Neural progenitor cell (in vitro differentiated cells): ENCODE measurements around the gene EXOG.

ENCODE experiments used
- CTCF ChIP-seq: fragments of 200-600 bp; sonication (generic); IDR thresholded peaks from 2 replicates; pipeline ENCODE4 v1.5.1; 2017; ENCODE audit warnings: antibody characterized with exemption, mild to moderate bottlenecking
- EZH2 ChIP-seq: fragments of 200-600 bp; sonication (generic); IDR thresholded peaks from 2 replicates; pipeline ENCODE4 v1.6.1; 2017; ENCODE audit warnings: antibody characterized with exemption, mild to moderate bottlenecking, moderate library complexity

GRCh38 chr3:38532529-38532928, 36.4 kb downstream of the EXOG start:
- TF ChIP-seq EZH2 (no peak), CTCF (no peak)
